Hepatocyte (in vitro differentiated cells): ENCODE measurements around the gene SMC6.

ENCODE experiments used
- EZH2phosphoT487 ChIP-seq: fragments of 200-600 bp; sonication (generic); IDR thresholded peaks from one replicate; pipeline ENCODE4 v1.6.1; 2018; ENCODE audit warnings: antibody characterized with exemption, mild to moderate bottlenecking, low read depth, moderate library complexity; ENCODE audit not compliant: unreplicated experiment, severe bottlenecking
- TF ChIP-seq, protein P1 (sequence below): fragments of 200-600 bp; sonication (generic); IDR thresholded peaks from 2 replicates; pipeline ENCODE4 v1.5.1; 2016; ENCODE audit warnings: antibody characterized with exemption, mild to moderate bottlenecking; ENCODE audit not compliant: poor library complexity

DNA sequence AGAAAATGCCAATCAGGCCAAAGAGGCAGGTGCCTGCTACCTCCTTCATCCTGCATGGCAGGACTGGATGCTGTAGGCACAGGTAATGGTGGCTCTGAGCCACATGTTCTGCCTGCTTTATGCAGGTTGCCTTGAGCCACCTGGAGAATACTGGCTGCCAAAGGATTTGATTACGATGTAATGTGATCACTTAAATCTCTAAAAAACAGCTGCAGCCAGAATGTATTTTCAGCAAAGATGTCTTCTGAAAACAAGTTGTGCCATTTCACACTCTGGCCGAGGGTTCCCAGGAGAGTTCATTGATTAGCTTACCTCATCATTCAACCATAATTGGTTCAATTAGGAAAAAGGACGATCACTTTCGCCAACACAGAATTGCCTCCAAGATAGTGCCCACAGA is 44.7 kb upstream of the SMC6 start:
- TF ChIP-seq, protein P1, sequence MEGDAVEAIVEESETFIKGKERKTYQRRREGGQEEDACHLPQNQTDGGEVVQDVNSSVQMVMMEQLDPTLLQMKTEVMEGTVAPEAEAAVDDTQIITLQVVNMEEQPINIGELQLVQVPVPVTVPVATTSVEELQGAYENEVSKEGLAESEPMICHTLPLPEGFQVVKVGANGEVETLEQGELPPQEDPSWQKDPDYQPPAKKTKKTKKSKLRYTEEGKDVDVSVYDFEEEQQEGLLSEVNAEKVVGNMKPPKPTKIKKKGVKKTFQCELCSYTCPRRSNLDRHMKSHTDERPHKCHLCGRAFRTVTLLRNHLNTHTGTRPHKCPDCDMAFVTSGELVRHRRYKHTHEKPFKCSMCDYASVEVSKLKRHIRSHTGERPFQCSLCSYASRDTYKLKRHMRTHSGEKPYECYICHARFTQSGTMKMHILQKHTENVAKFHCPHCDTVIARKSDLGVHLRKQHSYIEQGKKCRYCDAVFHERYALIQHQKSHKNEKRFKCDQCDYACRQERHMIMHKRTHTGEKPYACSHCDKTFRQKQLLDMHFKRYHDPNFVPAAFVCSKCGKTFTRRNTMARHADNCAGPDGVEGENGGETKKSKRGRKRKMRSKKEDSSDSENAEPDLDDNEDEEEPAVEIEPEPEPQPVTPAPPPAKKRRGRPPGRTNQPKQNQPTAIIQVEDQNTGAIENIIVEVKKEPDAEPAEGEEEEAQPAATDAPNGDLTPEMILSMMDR, result no peak
- no peak for TF ChIP-seq EZH2phosphoT487
